ENCODE measurements around the gene PLOD1.
A peak's percentile ranks its signal among the peaks of the same experiment; 100 is the strongest.
"Not testable (repeated sequence)": the region's sequence is repeated elsewhere in the genome, so short reads cannot be mapped to it uniquely, and the experiment has no call there.

PLOD1 gene

GRCh38 chr1:11898086-11898785 lies 36.3 kb upstream of the PLOD1 start:
- no peak overlapping the region for H3K4me3 ChIP-seq (ENCODE audit: severe bottlenecking)
- no peaks in the 10 kb centered on the region for H3K9me3 ChIP-seq (ENCODE audit: severe bottlenecking)
- no peak for TF ChIP-seq CTCF (IDR thresholded peaks at IDR 0.05; ENCODE audit: poor library complexity, severe bottlenecking)
- DNase-seq (ENCODE audit: low spot score) (no peak), ATAC-seq (ENCODE audit: low read depth) (no peak)
- H3K4me1 ChIP-seq (ENCODE audit: insufficient read depth, poor library complexity, severe bottlenecking): no peaks in the 10 kb centered on the region
- H3K27ac ChIP-seq (ENCODE audit: poor library complexity, severe bottlenecking): no peak overlapping the region
- H3K27me3 ChIP-seq (ENCODE audit: insufficient read depth, poor library complexity, severe bottlenecking): peaks cover 26% of the 10 kb centered on the region
- H3K36me3 ChIP-seq (ENCODE audit: low read depth): no peaks in the 10 kb centered on the region

GRCh38 chr1:11898831-11899467 lies 35.6 kb upstream of the PLOD1 start:
- H3K36me3 ChIP-seq (ENCODE audit: low read depth): no peaks in the 10 kb centered on the region
- no peaks in the 10 kb centered on the region for H3K9me3 ChIP-seq (ENCODE audit: severe bottlenecking)
- no peak overlapping the region for H3K4me3 ChIP-seq (ENCODE audit: severe bottlenecking)
- no peak for TF ChIP-seq CTCF (IDR thresholded peaks at IDR 0.05; ENCODE audit: poor library complexity, severe bottlenecking)
- H3K4me1 ChIP-seq (ENCODE audit: insufficient read depth, poor library complexity, severe bottlenecking): no peaks in the 10 kb centered on the region
- peaks cover 26% of the 10 kb centered on the region for H3K27me3 ChIP-seq (ENCODE audit: insufficient read depth, poor library complexity, severe bottlenecking)
- ATAC-seq (ENCODE audit: low read depth) (peak; percentile 60), DNase-seq (ENCODE audit: low spot score) (no peak)
- no peak overlapping the region for H3K27ac ChIP-seq (ENCODE audit: poor library complexity, severe bottlenecking)

- not testable (repeated sequence) for H3K4me3 ChIP-seq (ENCODE audit: severe bottlenecking); H3K9me3 ChIP-seq (ENCODE audit: severe bottlenecking); H3K27ac ChIP-seq (ENCODE audit: poor library complexity, severe bottlenecking); DNase-seq (ENCODE audit: low spot score); H3K4me1 ChIP-seq (ENCODE audit: insufficient read depth, poor library complexity, severe bottlenecking); H3K36me3 ChIP-seq (ENCODE audit: low read depth)
- ATAC-seq (ENCODE audit: low read depth): peak; percentile 69
- peaks cover 26% of the 10 kb centered on the region for H3K27me3 ChIP-seq (ENCODE audit: insufficient read depth, poor library complexity, severe bottlenecking)
These were observed 33.1 kb upstream of the PLOD1 start for GRCh38 chr1:11901446-11901845.

GRCh38 chr1:11903210-11903609 lies 31.3 kb upstream of the PLOD1 start:
- ATAC-seq (ENCODE audit: low read depth) (no peak), DNase-seq (ENCODE audit: low spot score) (no peak)
- no peaks in the 10 kb centered on the region for H3K9me3 ChIP-seq (ENCODE audit: severe bottlenecking)
- TF ChIP-seq CTCF (IDR thresholded peaks at IDR 0.05; ENCODE audit: poor library complexity, severe bottlenecking): no peak
- no peaks in the 10 kb centered on the region for H3K4me1 ChIP-seq (ENCODE audit: insufficient read depth, poor library complexity, severe bottlenecking)
- H3K36me3 ChIP-seq (ENCODE audit: low read depth): no peaks in the 10 kb centered on the region
- no peak overlapping the region for H3K4me3 ChIP-seq (ENCODE audit: severe bottlenecking)
- H3K27me3 ChIP-seq (ENCODE audit: insufficient read depth, poor library complexity, severe bottlenecking): peaks cover 16% of the 10 kb centered on the region
- H3K27ac ChIP-seq (ENCODE audit: poor library complexity, severe bottlenecking): no peak overlapping the region

- not testable (repeated sequence) for H3K27me3 ChIP-seq (ENCODE audit: insufficient read depth, poor library complexity, severe bottlenecking); ATAC-seq (ENCODE audit: low read depth); H3K4me3 ChIP-seq (ENCODE audit: severe bottlenecking)
These were observed 30.4 kb upstream of the PLOD1 start for GRCh38 chr1:11904156-11904555.

GRCh38 chr1:11904978-11905377 lies 29.5 kb upstream of the PLOD1 start:
- no peaks in the 10 kb centered on the region for H3K4me1 ChIP-seq (ENCODE audit: insufficient read depth, poor library complexity, severe bottlenecking)
- DNase-seq (ENCODE audit: low spot score) (no peak), ATAC-seq (ENCODE audit: low read depth) (no peak)
- no peaks in the 10 kb centered on the region for H3K36me3 ChIP-seq (ENCODE audit: low read depth)
- H3K27me3 ChIP-seq (ENCODE audit: insufficient read depth, poor library complexity, severe bottlenecking): no peaks in the 10 kb centered on the region
- no peak overlapping the region for H3K4me3 ChIP-seq (ENCODE audit: severe bottlenecking)
- H3K9me3 ChIP-seq (ENCODE audit: severe bottlenecking): no peaks in the 10 kb centered on the region
- no peak overlapping the region for H3K27ac ChIP-seq (ENCODE audit: poor library complexity, severe bottlenecking)
- TF ChIP-seq CTCF (IDR thresholded peaks at IDR 0.05; ENCODE audit: poor library complexity, severe bottlenecking): no peak

More at GRCh38 chr1:11904156-11904555, 30.4 kb upstream of the PLOD1 start:
- not testable (repeated sequence) for DNase-seq (ENCODE audit: low spot score); H3K9me3 ChIP-seq (ENCODE audit: severe bottlenecking); H3K36me3 ChIP-seq (ENCODE audit: low read depth); H3K4me1 ChIP-seq (ENCODE audit: insufficient read depth, poor library complexity, severe bottlenecking); H3K27ac ChIP-seq (ENCODE audit: poor library complexity, severe bottlenecking)

Measured in RWPE2 (cell line).